Mammary epithelial cell (primary cell): ENCODE data around the gene BRIP1.

ENCODE experiments used
- CTCF ChIP-seq, 2 donors: IDR thresholded peaks in 1 of 2; conservative IDR thresholded peaks in 1 of 2; 2 replicates each; pipeline ENCODE4 v1.5.1; 2011 to 2012; ENCODE audit warnings: inconsistent platforms in 2 of 2, low read length in 2 of 2, mild to moderate bottlenecking in 2 of 2, control low read depth in 1 of 2, low read depth in 1 of 2; ENCODE audit not compliant: insufficient read depth in 1 of 2; ENCODE audit errors: extremely low read depth in 1 of 2
- EZH2 ChIP-seq: IDR thresholded peaks from 2 replicates; pipeline ENCODE4 v1.6.1; 2012; ENCODE audit warnings: low read length, inconsistent platforms, borderline replicate concordance

- TF ChIP-seq CTCF (conservative IDR thresholded peaks at IDR 0.05 in 1 of 2, IDR thresholded peaks at IDR 0.05 in 1 of 2; ENCODE audit: extremely low read depth in 1 of 2, insufficient read depth in 1 of 2, low read depth in 1 of 2, low read length in 2 of 2) (no peak), EZH2 (no peak)
These were observed 98.5 kb downstream of the BRIP1 start for GRCh38 chr17:61764846-61765245.
